ENCODE data around the gene IFT25.

DNA sequence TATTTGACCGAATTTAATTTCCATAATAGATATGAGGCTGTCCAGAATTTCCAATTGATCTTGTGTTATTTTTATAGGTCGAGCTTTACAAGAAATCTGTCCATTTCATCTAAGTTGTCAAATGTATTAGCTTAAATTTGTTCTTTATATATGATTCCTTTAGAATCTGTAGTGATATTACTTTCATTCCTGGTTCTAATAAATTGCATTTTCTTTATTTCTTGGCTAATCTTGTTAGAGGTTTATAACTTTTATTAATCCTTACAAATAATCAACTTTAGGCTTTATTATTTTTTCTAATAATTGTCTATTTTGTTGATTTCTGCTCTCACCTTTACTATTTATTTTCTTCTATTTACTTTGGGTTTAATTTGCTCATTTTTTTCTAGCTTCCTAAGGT is 14.0 kb downstream of the IFT25 start:
- TF ChIP-seq, protein P1, sequence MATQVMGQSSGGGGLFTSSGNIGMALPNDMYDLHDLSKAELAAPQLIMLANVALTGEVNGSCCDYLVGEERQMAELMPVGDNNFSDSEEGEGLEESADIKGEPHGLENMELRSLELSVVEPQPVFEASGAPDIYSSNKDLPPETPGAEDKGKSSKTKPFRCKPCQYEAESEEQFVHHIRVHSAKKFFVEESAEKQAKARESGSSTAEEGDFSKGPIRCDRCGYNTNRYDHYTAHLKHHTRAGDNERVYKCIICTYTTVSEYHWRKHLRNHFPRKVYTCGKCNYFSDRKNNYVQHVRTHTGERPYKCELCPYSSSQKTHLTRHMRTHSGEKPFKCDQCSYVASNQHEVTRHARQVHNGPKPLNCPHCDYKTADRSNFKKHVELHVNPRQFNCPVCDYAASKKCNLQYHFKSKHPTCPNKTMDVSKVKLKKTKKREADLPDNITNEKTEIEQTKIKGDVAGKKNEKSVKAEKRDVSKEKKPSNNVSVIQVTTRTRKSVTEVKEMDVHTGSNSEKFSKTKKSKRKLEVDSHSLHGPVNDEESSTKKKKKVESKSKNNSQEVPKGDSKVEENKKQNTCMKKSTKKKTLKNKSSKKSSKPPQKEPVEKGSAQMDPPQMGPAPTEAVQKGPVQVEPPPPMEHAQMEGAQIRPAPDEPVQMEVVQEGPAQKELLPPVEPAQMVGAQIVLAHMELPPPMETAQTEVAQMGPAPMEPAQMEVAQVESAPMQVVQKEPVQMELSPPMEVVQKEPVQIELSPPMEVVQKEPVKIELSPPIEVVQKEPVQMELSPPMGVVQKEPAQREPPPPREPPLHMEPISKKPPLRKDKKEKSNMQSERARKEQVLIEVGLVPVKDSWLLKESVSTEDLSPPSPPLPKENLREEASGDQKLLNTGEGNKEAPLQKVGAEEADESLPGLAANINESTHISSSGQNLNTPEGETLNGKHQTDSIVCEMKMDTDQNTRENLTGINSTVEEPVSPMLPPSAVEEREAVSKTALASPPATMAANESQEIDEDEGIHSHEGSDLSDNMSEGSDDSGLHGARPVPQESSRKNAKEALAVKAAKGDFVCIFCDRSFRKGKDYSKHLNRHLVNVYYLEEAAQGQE (IDR thresholded peaks at IDR 0.05; ENCODE audit: low read depth), result no peak
- TF ChIP-seq YY1 (IDR thresholded peaks at IDR 0.05; ENCODE audit: low read depth) (no peak), TEAD4 (IDR thresholded peaks at IDR 0.05) (no peak), EP300 (IDR thresholded peaks at IDR 0.05; ENCODE audit: borderline replicate concordance) (no peak), NFIC (IDR thresholded peaks at IDR 0.05) (no peak), RAD21 (IDR thresholded peaks at IDR 0.05; ENCODE audit: low read depth) (no peak)
